Endothelial cell of umbilical vein (primary cell): Measurements from ENCODE around the gene COL8A1. TPM values are rescaled to one million over a fixed set of nuclear protein-coding genes. Genes with fewer than 3 reads are reported as not detected.

Experiments used
- BruUV-seq: library from RNA; stranded (reverse); fragments of 400-500 nt; replicated peaks from 2 replicates; lab custom pipeline; 2021; lab: Mats Ljungman, UMichigan
- CTCF ChIA-PET: fragments of 300-600, 350-600 bp; sonication (Branson Sonifier 250); formaldehyde crosslinking; loops from one replicate; lab custom pipeline; 2021; ENCODE audit warnings: antibody characterized with exemption, inconsistent platforms; lab: Charles Lee
- POLR2A ChIA-PET: fragments of 300-600, 350-600 bp; sonication (Branson Sonifier 250); formaldehyde crosslinking; loops from one replicate; lab custom pipeline; 2021; ENCODE audit warnings: antibody characterized with exemption, inconsistent platforms; lab: Charles Lee
- DNase-seq: peaks from one replicate; pipeline ENCODE4 v3.0.0-alpha.2; 2011; ENCODE audit warnings: low read depth, low spot score
- FAIRE-seq: peaks from 2 replicates; lab custom pipeline; 2011; peaks lifted over from hg19 to GRCh38; lab: Jason Lieb, UNC
- H2AFZ ChIP-seq: 2 replicates; pipeline ENCODE4 v1.6.0; 2012; ENCODE audit warnings: low read depth, low read length, control low read depth, inconsistent platforms
- H3K27ac ChIP-seq: 2 replicates; pipeline ENCODE4 v1.5.1; 2011; ENCODE audit warnings: low read depth, mild to moderate bottlenecking, control low read depth, low read length, moderate library complexity; ENCODE audit not compliant: insufficient read depth
- H3K27me3 ChIP-seq, 2 experiments: 2 replicates each; pipeline versions ENCODE4 v1.6.0 to v1.6.1; 2011; ENCODE audit warnings: low read length in 2 of 2, mixed read lengths in 1 of 2; ENCODE audit not compliant: control insufficient read depth in 2 of 2, insufficient read depth in 2 of 2
- H3K36me3 ChIP-seq, 2 experiments: 2 replicates in 1 of 2; 3 replicates in 1 of 2; pipeline ENCODE4 v1.5.1; 2011; ENCODE audit warnings: low read length in 2 of 2, mild to moderate bottlenecking in 1 of 2, moderate library complexity in 1 of 2; ENCODE audit not compliant: control insufficient read depth in 2 of 2, insufficient read depth in 2 of 2; ENCODE audit errors: extremely low read depth in 1 of 2
- H3K4me1 ChIP-seq: 3 replicates; pipeline ENCODE4 v1.5.1; 2011; ENCODE audit warnings: mild to moderate bottlenecking, low read length; ENCODE audit not compliant: control insufficient read depth, insufficient read depth; ENCODE audit errors: extremely low read depth
- H3K4me2 ChIP-seq: 2 replicates; pipeline ENCODE4 v1.6.1; 2011; ENCODE audit warnings: low read length, control low read depth, mixed read lengths; ENCODE audit not compliant: insufficient read depth
- H3K4me3 ChIP-seq, 3 experiments: fragments of 200-600 bp in 1 of 3; sonication (generic), shearing (Covaris generic) in 1 of 3; replicated peaks in 1 of 3; 2 replicates each; pipeline ENCODE4 v1.5.1; 2011 to 2016; ENCODE audit warnings: control low read depth in 3 of 3, low read length in 3 of 3, mild to moderate bottlenecking in 2 of 3, inconsistent platforms in 1 of 3, low read depth in 1 of 3, moderate library complexity in 1 of 3; ENCODE audit not compliant: insufficient read depth in 1 of 3
- H3K79me2 ChIP-seq: 2 replicates; pipeline ENCODE4 v1.6.0; 2012; ENCODE audit warnings: low read length, inconsistent platforms; ENCODE audit not compliant: control insufficient read depth, insufficient read depth
- H3K9ac ChIP-seq: replicated peaks from 2 replicates; pipeline ENCODE3; 2011; ENCODE audit warnings: low read length, control low read depth; ENCODE audit not compliant: insufficient read depth; ENCODE audit errors: extremely low read depth
- H3K9me1 ChIP-seq: replicated peaks from 3 replicates; pipeline ENCODE4 v1.6.0; 2011; ENCODE audit warnings: mild to moderate bottlenecking, low read length; ENCODE audit not compliant: control insufficient read depth, insufficient read depth; ENCODE audit errors: extremely low read depth
- H3K9me3 ChIP-seq: replicated peaks from 2 replicates; pipeline ENCODE4 v1.5.1; 2012; ENCODE audit warnings: low read length, inconsistent platforms; ENCODE audit not compliant: control insufficient read depth, insufficient read depth
- H4K20me1 ChIP-seq: replicated peaks from 2 replicates; pipeline ENCODE3; 2011; ENCODE audit warnings: mild to moderate bottlenecking, low read length; ENCODE audit not compliant: control insufficient read depth, insufficient read depth; ENCODE audit errors: extremely low read depth
- FOS ChIP-seq: IDR thresholded peaks from 2 replicates; pipeline ENCODE4 v1.6.1; 2011; ENCODE audit warnings: mild to moderate bottlenecking, low read length, moderate library complexity, borderline replicate concordance; ENCODE audit not compliant: insufficient read depth
- GATA2 ChIP-seq: IDR thresholded peaks from 2 replicates; pipeline ENCODE4 v1.7.0; 2011; ENCODE audit warnings: low read depth, mild to moderate bottlenecking, moderate library complexity, mixed read lengths, low read length; ENCODE audit not compliant: insufficient read length, insufficient read depth
- POLR2A ChIP-seq: IDR thresholded peaks from 2 replicates; pipeline ENCODE4 v1.6.1; 2012; ENCODE audit warnings: low read depth, mild to moderate bottlenecking, control low read depth, low read length
- dilution Hi-C: fragments of 300-500 bp; cut with MboI; formaldehyde crosslinking; loops from one replicate; pipeline ENCODE4 v1.15.0; 2019; ENCODE audit warnings: low sequenced_read_pairs; ENCODE audit not compliant: extremely low pct_ligation_motif_present
- intact Hi-C: fragments of 100-400 bp; cut with micrococcal nuclease; formaldehyde crosslinking; loops from one replicate; pipeline ENCODE4 v1.10.0; 2022
- polyA plus RNA-seq, 4 experiments: library from polyadenylated mRNA; depleted of rRNA in 3 of 4; stranded (reverse) in 3 of 4; unstranded in 1 of 4; fragments of >200 nt; gene quantifications; 2 replicates each; pipeline versions ENCODE4 v1.2.1 to v1.2.3, GENCODE V29; 2011 to 2012; ENCODE audit warnings: missing spikeins in 1 of 4
- total RNA-seq: library from RNA; stranded (reverse); gene quantifications from 2 replicates; pipeline ENCODE4 v1.2.3, GENCODE V29; 2021
- TF ChIP-seq, protein P1 (sequence below), 2 donors: IDR thresholded peaks; 1 replicate in 1 of 2; 2 replicates in 1 of 2; pipeline ENCODE4 v1.5.1; 2011; ENCODE audit warnings: low read length in 2 of 2, mild to moderate bottlenecking in 2 of 2, moderate library complexity in 2 of 2, control low read depth in 1 of 2, inconsistent platforms in 1 of 2, low read depth in 1 of 2; ENCODE audit not compliant: insufficient read depth in 1 of 2; ENCODE audit errors: extremely low read depth in 1 of 2

The COL8A1 gene
- total and polyA plus RNA-seq, 2 donors (not counting 3 experiments of a cell fraction or from before 2014, with no cell fraction given): 358 to 634 TPM

DNA sequence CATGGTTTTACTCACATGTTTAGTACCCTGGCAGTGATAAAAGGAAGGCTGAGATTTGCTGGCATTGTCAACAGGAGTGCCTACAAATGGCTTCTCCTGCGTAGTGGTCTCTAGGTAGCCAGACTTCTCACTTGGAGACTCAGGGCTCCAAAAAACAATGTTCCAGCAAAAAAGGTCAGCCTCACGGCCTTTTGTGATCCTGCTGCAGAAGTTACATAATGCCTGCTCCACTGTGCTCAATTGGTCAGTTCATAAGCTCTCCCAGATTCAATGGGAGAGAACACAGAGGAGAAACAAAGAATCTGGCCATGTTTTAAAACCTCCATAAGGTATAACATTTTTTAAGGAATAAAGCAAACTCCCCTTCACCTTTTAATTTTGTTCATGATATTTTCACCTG is 103.2 kb downstream of the COL8A1 start:
- H3K4me1 ChIP-seq: no peaks in the 10 kb centered on the region
- no TSS peak for BruUV-seq
- no peak for DNase-seq
- no peak overlapping the region for H2AFZ ChIP-seq
- no peaks in the 10 kb centered on the region for H3K27me3 ChIP-seq
- peaks cover 9% of the 10 kb centered on the region for H3K79me2 ChIP-seq
- no peak overlapping the region for H3K27ac ChIP-seq
- no peaks in the 10 kb centered on the region for H3K9me1 ChIP-seq
- dilution Hi-C loops (no loop called here), intact Hi-C loops (no loop called here)
- POLR2A ChIA-PET: no interaction called here
- H3K4me3 ChIP-seq: no peak overlapping the region
- H3K9me3 ChIP-seq: no peaks in the 10 kb centered on the region
- peaks cover 9 to 11% of the 10 kb centered on the region in 2 experiments for H3K36me3 ChIP-seq
- no peak overlapping the region for H3K9ac ChIP-seq
- no peak overlapping the region for H3K4me2 ChIP-seq
- CTCF ChIA-PET: interaction anchor here (2.5 kb wide), 1 partner anchor 626 kb away, joined by 7 read pairs; no protein-coding TSS in a partner anchor
- no peak for FAIRE-seq
- TF ChIP-seq GATA2 (no peak), POLR2A (peak; percentile 7)
- H4K20me1 ChIP-seq: no peaks in the 10 kb centered on the region

DNA sequence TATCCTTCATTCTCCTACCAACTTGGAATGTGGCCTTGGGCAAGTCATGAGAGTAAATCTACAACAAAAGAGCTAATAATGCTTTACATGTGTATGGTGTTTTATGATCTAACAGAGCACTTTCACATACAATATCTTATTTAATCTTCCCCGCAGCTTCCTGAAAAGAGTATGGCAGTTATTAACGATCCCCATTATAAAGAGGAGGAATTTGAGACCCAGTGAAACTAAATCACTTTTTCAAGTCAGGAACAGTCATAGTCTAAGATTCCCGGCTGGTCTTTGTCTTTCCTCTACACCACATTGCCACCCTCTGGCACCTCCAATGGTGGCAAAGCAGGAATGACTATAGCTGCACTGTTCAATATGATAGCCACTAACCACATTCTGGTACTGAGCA is 109.5 kb downstream of the COL8A1 start:
- DNase-seq (peak; percentile 62), FAIRE-seq (peak; percentile 15)
- POLR2A ChIA-PET: no interaction called here
- no peak overlapping the region for H3K4me3 ChIP-seq
- no peak overlapping the region for H2AFZ ChIP-seq
- H3K27ac ChIP-seq: peak overlapping the region; percentile 12
- H3K27me3 ChIP-seq: no peaks in the 10 kb centered on the region
- peaks cover 4 to 11% of the 10 kb centered on the region in 2 experiments for H3K36me3 ChIP-seq
- no peaks in the 10 kb centered on the region for H4K20me1 ChIP-seq
- no peak overlapping the region for H3K4me2 ChIP-seq
- no peaks in the 10 kb centered on the region for H3K9me1 ChIP-seq
- no peak for TF ChIP-seq FOS
- TF ChIP-seq, protein P1, sequence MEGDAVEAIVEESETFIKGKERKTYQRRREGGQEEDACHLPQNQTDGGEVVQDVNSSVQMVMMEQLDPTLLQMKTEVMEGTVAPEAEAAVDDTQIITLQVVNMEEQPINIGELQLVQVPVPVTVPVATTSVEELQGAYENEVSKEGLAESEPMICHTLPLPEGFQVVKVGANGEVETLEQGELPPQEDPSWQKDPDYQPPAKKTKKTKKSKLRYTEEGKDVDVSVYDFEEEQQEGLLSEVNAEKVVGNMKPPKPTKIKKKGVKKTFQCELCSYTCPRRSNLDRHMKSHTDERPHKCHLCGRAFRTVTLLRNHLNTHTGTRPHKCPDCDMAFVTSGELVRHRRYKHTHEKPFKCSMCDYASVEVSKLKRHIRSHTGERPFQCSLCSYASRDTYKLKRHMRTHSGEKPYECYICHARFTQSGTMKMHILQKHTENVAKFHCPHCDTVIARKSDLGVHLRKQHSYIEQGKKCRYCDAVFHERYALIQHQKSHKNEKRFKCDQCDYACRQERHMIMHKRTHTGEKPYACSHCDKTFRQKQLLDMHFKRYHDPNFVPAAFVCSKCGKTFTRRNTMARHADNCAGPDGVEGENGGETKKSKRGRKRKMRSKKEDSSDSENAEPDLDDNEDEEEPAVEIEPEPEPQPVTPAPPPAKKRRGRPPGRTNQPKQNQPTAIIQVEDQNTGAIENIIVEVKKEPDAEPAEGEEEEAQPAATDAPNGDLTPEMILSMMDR (IDR thresholded peaks at IDR 0.05; ENCODE audit: extremely low read depth in 1 of 2, insufficient read depth in 1 of 2, low read depth in 1 of 2, low read length in 2 of 2): peak; percentile 23 to 27
- peaks cover 4% of the 10 kb centered on the region for H3K79me2 ChIP-seq
- H3K4me1 ChIP-seq: peaks cover 24% of the 10 kb centered on the region
- BruUV-seq: no TSS peak
- CTCF ChIA-PET: interaction anchor here (0.5 to 3.7 kb wide), 21 partner anchors 47 to 725 kb away, joined by 3 to 29 read pairs (median 3); partner anchors contain the start of gene COL8A1
- intact Hi-C loops (loop anchor here (1.0 to 2.0 kb wide), 3 partner anchors 61 to 249 kb away; no protein-coding TSS in a partner anchor), dilution Hi-C loops (no loop called here)
- H3K9me3 ChIP-seq: no peaks in the 10 kb centered on the region
- H3K9ac ChIP-seq: no peak overlapping the region
